Activated naive CD8-positive, alpha-beta T cell treated with anti-CD3 and anti-CD28 coated beads for 36 hours (primary cell): ENCODE results near the gene S1PR2. TPM values are rescaled to one million over a fixed set of nuclear protein-coding genes. Genes with fewer than 3 reads are reported as not detected.

Experiments
- total RNA-seq, 2 experiments: library from RNA; stranded (reverse); gene quantifications; one replicate each; pipeline ENCODE4 v1.2.3, GENCODE V29; 2021

Gene S1PR2
- total RNA-seq, 2 experiments from 2014 or later: 7.7 to 7.9 TPM

Other genes starting within 250 kb of the S1PR2 start
- under 1 TPM in 1 of 2 experiments, not detected in 1; 0.04 TPM for gene COL5A3, start 220.8 kb downstream of the S1PR2 start, total RNA-seq
- gene RDH8, start 217.8 kb downstream of the S1PR2 start, total RNA-seq: not detected
- 10 to 100 TPM; 46.8 to 47.0 TPM for gene SHFL, start 145.0 kb downstream of the S1PR2 start, total RNA-seq
- 1 to 10 TPM; 8.5 to 9.8 TPM for gene ANGPTL6, start 128.7 kb downstream of the S1PR2 start, total RNA-seq
- gene PPAN, start 125.0 kb downstream of the S1PR2 start, total RNA-seq: 100 to 1,000 TPM; 214 to 227 TPM
- 10 to 100 TPM; 57.8 to 64.0 TPM for gene P2RY11, start 119.6 kb downstream of the S1PR2 start, total RNA-seq
- 100 to 1,000 TPM; 287 to 293 TPM for gene EIF3G, start 111.4 kb downstream of the S1PR2 start, total RNA-seq
- gene DNMT1, start 36.4 kb downstream of the S1PR2 start, total RNA-seq: 100 to 1,000 TPM; 337 to 352 TPM
- 100 to 1,000 TPM; 179 to 182 TPM for gene MRPL4, start 20.9 kb upstream of the S1PR2 start, total RNA-seq
- 10 to 100 TPM; 33.2 to 33.6 TPM for gene ICAM1, start 39.8 kb upstream of the S1PR2 start, total RNA-seq
- gene ICAM4, start 55.6 kb upstream of the S1PR2 start, total RNA-seq: under 1 TPM; 0.25 to 0.38 TPM
- 1 to 10 TPM in 1 of 2 experiments, under 1 TPM in 1; 0.95 to 1.0 TPM for gene ICAM5, start 58.6 kb upstream of the S1PR2 start, total RNA-seq
- gene ZGLP1, start 78.5 kb upstream of the S1PR2 start, total RNA-seq: 1 to 10 TPM; 3.4 to 4.0 TPM
- 10 to 100 TPM; 18.3 to 19.6 TPM for gene FDX2, start 84.7 kb upstream of the S1PR2 start, total RNA-seq
- gene RAVER1, start 102.2 kb upstream of the S1PR2 start, total RNA-seq: 100 to 1,000 TPM; 103 to 107 TPM
- gene ICAM3, start 108.3 kb upstream of the S1PR2 start, total RNA-seq: 10 to 100 TPM; 76.3 to 79.6 TPM
- 100 to 1,000 TPM; 153 to 155 TPM for gene TYK2, start 149.2 kb upstream of the S1PR2 start, total RNA-seq
- 100 to 1,000 TPM; 242 to 252 TPM for gene CDC37, start 172.2 kb upstream of the S1PR2 start, total RNA-seq
- gene PDE4A, start 189.2 kb upstream of the S1PR2 start, total RNA-seq: 10 to 100 TPM; 10.6 to 11.4 TPM